GM23338 (cell line): ENCODE results near the gene EGFL7. TPM values are rescaled to one million over a fixed set of nuclear protein-coding genes. Genes with fewer than 3 reads are reported as not detected.

Experiments used
- ATAC-seq: fragments of 200-7000 bp; cut with Tn5 transposase; 3 replicates; pipeline ENCODE4 v1.9.1; 2020
- DNase-seq: peaks from one replicate; pipeline ENCODE4 v3.0.0-alpha.2; 2015; ENCODE audit warnings: low spot score
- H2AFZ ChIP-seq: fragments of 200-600 bp; sonication (generic); 2 replicates; pipeline ENCODE4 v1.8.0; 2016; ENCODE audit warnings: antibody characterized with exemption, mild to moderate bottlenecking, moderate library complexity
- H3F3A ChIP-seq: fragments of 200-600 bp; sonication (generic); replicated peaks from 2 replicates; pipeline ENCODE4 v1.8.0; 2017; ENCODE audit warnings: antibody characterized with exemption, mixed run types, low read depth
- H3K27ac ChIP-seq: fragments of 200-600 bp; sonication (generic); 2 replicates; pipeline ENCODE4 v1.6.1; 2016; ENCODE audit warnings: low read depth
- H3K27me3 ChIP-seq: fragments of 200-600 bp; sonication (generic); 2 replicates; pipeline ENCODE4 v1.8.0; 2016; ENCODE audit warnings: mild to moderate bottlenecking, mixed run types, moderate library complexity; ENCODE audit not compliant: insufficient read depth
- H3K36me3 ChIP-seq: fragments of 200-600 bp; sonication (generic); 2 replicates; pipeline ENCODE4 v1.8.0; 2016; ENCODE audit warnings: mild to moderate bottlenecking; ENCODE audit not compliant: insufficient read depth
- H3K4me1 ChIP-seq: fragments of 200-600 bp; sonication (generic); 2 replicates; pipeline ENCODE4 v1.8.0; 2016; ENCODE audit warnings: mild to moderate bottlenecking, moderate library complexity; ENCODE audit not compliant: insufficient read depth
- H3K4me2 ChIP-seq: fragments of 200-600 bp; sonication (generic); 2 replicates; pipeline ENCODE4 v1.7.1; 2017; ENCODE audit warnings: mixed run types
- H3K4me3 ChIP-seq: fragments of 200-600 bp; sonication (generic); 2 replicates; pipeline ENCODE4 v1.6.1; 2016; ENCODE audit warnings: mixed run types
- H3K79me2 ChIP-seq: fragments of 200-600 bp; sonication (generic); replicated peaks from 2 replicates; pipeline ENCODE4 v1.8.0; 2017; ENCODE audit warnings: mild to moderate bottlenecking; ENCODE audit not compliant: insufficient read depth
- H3K9me2 ChIP-seq: fragments of 200-600 bp; sonication (generic); 2 replicates; pipeline ENCODE4 v1.8.0; 2017; ENCODE audit not compliant: insufficient read depth
- H4K20me1 ChIP-seq: fragments of 200-600 bp; sonication (generic); replicated peaks from 2 replicates; pipeline ENCODE4 v1.8.0; 2017; ENCODE audit warnings: mild to moderate bottlenecking; ENCODE audit not compliant: insufficient read depth
- H3K27ac Mint-ChIP-seq: 2 replicates; pipeline ENCODE4 v1.8.0; 2020; ENCODE audit warnings: inconsistent platforms, mild to moderate bottlenecking, moderate library complexity, mixed read lengths
- H3K27me3 Mint-ChIP-seq: 3 replicates; pipeline ENCODE4 v1.8.0; 2022; ENCODE audit warnings: low read depth, mild to moderate bottlenecking, moderate library complexity, mixed read lengths, inconsistent platforms; ENCODE audit not compliant: insufficient read depth, poor library complexity
- H3K36me3 Mint-ChIP-seq: 3 replicates; pipeline ENCODE4 v1.8.0; 2021; ENCODE audit warnings: low read depth, mild to moderate bottlenecking, inconsistent platforms, moderate library complexity, mixed read lengths
- H3K4me1 Mint-ChIP-seq: 3 replicates; pipeline ENCODE4 v1.8.0; 2020; ENCODE audit warnings: mild to moderate bottlenecking, inconsistent platforms, mixed read lengths
- H3K4me3 Mint-ChIP-seq: 3 replicates; pipeline ENCODE4 v1.8.0; 2021; ENCODE audit warnings: moderate library complexity, mild to moderate bottlenecking, inconsistent platforms, mixed read lengths
- H3K9me3 Mint-ChIP-seq: 3 replicates; pipeline ENCODE4 v1.8.0; 2020; ENCODE audit warnings: moderate library complexity, mild to moderate bottlenecking, inconsistent platforms, mixed read lengths
- CREB1 ChIP-seq: fragments of 250-450 bp; sonication (Bioruptor Pico); IDR thresholded peaks from 2 replicates; pipeline ENCODE4 v1.5.0; 2020; ENCODE audit warnings: low read depth, mild to moderate bottlenecking, moderate library complexity
- EZH2phosphoT487 ChIP-seq: fragments of 200-600 bp; sonication (generic); IDR thresholded peaks from one replicate; pipeline ENCODE4 v1.8.1; 2018; ENCODE audit warnings: antibody characterized with exemption; ENCODE audit not compliant: unreplicated experiment
- JUNB ChIP-seq: IDR thresholded peaks from one replicate; pipeline ENCODE4 v1.6.1; 2016; ENCODE audit warnings: antibody characterized with exemption; ENCODE audit not compliant: unreplicated experiment
- STAT1 ChIP-seq: IDR thresholded peaks from one replicate; pipeline ENCODE4 v1.6.1; 2016; ENCODE audit warnings: antibody characterized with exemption; ENCODE audit not compliant: unreplicated experiment
- ZNF331 ChIP-seq: fragments of 250-450 bp; sonication (Bioruptor Pico); IDR thresholded peaks from 2 replicates; pipeline ENCODE4 v1.5.0; 2020; ENCODE audit warnings: low read depth, mild to moderate bottlenecking, moderate library complexity
- polyA plus RNA-seq: library from polyadenylated mRNA; unstranded; fragments of >200 nt; fragmentation: Nextera tagmentation; extraction: Ambion mirVana; gene quantifications from 2 replicates; pipeline ENCODE4 v1.2.1, GENCODE V29; 2016
- total RNA-seq: library from RNA; depleted of rRNA; stranded (reverse); fragments of >200 nt; shearing (Covaris generic); gene quantifications from 2 replicates; pipeline ENCODE4 v1.2.3, GENCODE V29; 2014
- TF ChIP-seq, protein P1 (sequence below): fragments of 250-450 bp; sonication (Bioruptor Pico); IDR thresholded peaks from 2 replicates; pipeline ENCODE4 v1.5.0; 2020; ENCODE audit warnings: mild to moderate bottlenecking, moderate library complexity

EGFL7 gene
- total and polyA plus RNA-seq, 2 experiments from 2014 or later = 44.4 to 60.8 TPM

DNA sequence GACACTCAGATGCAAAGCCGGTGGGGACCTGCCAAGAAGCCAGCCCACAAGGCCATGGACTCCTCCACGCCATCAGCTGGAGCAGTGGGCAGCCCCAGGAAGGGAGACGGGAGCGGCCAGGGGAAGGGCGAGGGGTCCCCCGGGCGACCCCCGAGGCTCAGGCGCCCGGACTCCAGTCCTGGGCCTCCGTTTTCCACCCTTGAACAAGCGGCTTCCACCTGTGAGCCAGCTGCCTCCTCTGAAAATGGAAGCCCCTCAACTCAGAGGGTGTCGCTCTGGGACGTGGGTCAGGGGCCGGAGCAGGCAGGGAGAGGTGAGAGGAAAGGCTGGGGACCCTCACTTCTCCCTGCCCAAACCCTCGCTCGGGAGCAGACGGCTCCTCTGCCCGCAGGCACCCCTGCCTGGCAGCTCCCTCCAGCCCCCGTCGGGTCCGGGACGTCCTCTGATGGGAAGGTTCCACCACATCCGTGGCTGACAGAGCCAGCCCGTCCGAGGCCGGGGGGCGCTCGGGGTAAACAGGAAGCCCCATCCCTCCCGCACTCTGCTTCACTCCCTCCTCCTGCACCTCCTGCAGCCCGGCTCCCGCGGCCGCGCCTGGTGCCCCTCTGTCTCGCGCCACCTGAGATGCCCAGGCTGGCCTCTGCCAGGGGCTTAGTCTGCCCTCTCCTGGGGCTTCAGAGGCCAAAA lies 3.7 kb upstream of the EGFL7 start:
- H3K9me2 ChIP-seq = no peaks in the 10 kb centered on the region
- ATAC-seq (peak; percentile 25; the same call in 2 of the 3 replicates), DNase-seq (no peak)
- no peaks in the 10 kb centered on the region for H3F3A ChIP-seq
- no peak overlapping the region for H3K4me3 Mint-ChIP-seq
- H3K79me2 ChIP-seq = no peaks in the 10 kb centered on the region
- no peaks in the 10 kb centered on the region for H3K4me1 ChIP-seq
- no peak overlapping the region for H3K27ac Mint-ChIP-seq
- no peak overlapping the region for H3K4me3 ChIP-seq
- peaks cover 3% of the 10 kb centered on the region; the same call in 2 of the 3 replicates for H3K4me1 Mint-ChIP-seq
- H4K20me1 ChIP-seq = no peaks in the 10 kb centered on the region
- H3K9me3 Mint-ChIP-seq = no peaks in the 10 kb centered on the region
- H3K27me3 ChIP-seq = no peaks in the 10 kb centered on the region
- no peaks in the 10 kb centered on the region for H3K36me3 Mint-ChIP-seq
- TF ChIP-seq EZH2phosphoT487 (no peak), STAT1 (no peak), ZNF331 (CRISPR knock-in tag) (no peak), JUNB (no peak), CREB1 (CRISPR knock-in tag) (no peak)
- TF ChIP-seq, protein P1, sequence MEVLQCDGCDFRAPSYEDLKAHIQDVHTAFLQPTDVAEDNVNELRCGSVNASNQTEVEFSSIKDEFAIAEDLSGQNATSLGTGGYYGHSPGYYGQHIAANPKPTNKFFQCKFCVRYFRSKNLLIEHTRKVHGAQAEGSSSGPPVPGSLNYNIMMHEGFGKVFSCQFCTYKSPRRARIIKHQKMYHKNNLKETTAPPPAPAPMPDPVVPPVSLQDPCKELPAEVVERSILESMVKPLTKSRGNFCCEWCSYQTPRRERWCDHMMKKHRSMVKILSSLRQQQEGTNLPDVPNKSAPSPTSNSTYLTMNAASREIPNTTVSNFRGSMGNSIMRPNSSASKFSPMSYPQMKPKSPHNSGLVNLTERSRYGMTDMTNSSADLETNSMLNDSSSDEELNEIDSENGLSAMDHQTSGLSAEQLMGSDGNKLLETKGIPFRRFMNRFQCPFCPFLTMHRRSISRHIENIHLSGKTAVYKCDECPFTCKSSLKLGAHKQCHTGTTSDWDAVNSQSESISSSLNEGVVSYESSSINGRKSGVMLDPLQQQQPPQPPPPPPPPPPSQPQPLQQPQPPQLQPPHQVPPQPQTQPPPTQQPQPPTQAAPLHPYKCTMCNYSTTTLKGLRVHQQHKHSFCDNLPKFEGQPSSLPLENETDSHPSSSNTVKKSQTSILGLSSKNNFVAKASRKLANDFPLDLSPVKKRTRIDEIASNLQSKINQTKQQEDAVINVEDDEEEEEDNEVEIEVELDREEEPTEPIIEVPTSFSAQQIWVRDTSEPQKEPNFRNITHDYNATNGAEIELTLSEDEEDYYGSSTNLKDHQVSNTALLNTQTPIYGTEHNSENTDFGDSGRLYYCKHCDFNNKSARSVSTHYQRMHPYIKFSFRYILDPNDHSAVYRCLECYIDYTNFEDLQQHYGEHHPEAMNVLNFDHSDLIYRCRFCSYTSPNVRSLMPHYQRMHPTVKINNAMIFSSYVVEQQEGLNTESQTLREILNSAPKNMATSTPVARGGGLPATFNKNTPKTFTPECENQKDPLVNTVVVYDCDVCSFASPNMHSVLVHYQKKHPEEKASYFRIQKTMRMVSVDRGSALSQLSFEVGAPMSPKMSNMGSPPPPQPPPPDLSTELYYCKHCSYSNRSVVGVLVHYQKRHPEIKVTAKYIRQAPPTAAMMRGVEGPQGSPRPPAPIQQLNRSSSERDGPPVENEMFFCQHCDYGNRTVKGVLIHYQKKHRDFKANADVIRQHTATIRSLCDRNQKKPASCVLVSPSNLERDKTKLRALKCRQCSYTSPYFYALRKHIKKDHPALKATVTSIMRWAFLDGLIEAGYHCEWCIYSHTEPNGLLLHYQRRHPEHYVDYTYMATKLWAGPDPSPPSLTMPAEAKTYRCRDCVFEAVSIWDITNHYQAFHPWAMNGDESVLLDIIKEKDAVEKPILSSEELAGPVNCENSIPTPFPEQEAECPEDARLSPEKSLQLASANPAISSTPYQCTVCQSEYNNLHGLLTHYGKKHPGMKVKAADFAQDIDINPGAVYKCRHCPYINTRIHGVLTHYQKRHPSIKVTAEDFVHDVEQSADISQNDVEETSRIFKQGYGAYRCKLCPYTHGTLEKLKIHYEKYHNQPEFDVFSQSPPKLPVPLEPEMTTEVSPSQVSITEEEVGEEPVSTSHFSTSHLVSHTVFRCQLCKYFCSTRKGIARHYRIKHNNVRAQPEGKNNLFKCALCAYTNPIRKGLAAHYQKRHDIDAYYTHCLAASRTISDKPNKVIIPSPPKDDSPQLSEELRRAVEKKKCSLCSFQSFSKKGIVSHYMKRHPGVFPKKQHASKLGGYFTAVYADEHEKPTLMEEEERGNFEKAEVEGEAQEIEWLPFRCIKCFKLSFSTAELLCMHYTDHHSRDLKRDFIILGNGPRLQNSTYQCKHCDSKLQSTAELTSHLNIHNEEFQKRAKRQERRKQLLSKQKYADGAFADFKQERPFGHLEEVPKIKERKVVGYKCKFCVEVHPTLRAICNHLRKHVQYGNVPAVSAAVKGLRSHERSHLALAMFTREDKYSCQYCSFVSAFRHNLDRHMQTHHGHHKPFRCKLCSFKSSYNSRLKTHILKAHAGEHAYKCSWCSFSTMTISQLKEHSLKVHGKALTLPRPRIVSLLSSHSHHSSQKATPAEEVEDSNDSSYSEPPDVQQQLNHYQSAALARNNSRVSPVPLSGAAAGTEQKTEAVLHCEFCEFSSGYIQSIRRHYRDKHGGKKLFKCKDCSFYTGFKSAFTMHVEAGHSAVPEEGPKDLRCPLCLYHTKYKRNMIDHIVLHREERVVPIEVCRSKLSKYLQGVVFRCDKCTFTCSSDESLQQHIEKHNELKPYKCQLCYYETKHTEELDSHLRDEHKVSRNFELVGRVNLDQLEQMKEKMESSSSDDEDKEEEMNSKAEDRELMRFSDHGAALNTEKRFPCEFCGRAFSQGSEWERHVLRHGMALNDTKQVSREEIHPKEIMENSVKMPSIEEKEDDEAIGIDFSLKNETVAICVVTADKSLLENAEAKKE (CRISPR knock-in tag) = no peak
- no peaks in the 10 kb centered on the region for H3K27me3 Mint-ChIP-seq
- H3K27ac ChIP-seq = no peak overlapping the region
- H3K4me2 ChIP-seq = no peak overlapping the region
- no peaks in the 10 kb centered on the region for H3K36me3 ChIP-seq
- peak overlapping the region; percentile 38; the same call in 1 of the 2 replicates for H2AFZ ChIP-seq
